Activated T-cell treated with anti-CD3 and anti-CD28 coated beads, Interleukin-2, amount 50 U/mL, for 24 hours (primary cell): ENCODE results near the gene THRSP.
"Not testable (repeated sequence)": the region's sequence is repeated elsewhere in the genome, so short reads cannot be mapped to it uniquely, and the experiment has no call there.

Source experiments
- DNase-seq: peaks from one replicate; pipeline ENCODE4 v3.0.0-alpha.2; 2020
- H3K27ac Mint-ChIP-seq: 2 replicates; pipeline ENCODE4 v1.8.0; 2020; ENCODE audit warnings: mild to moderate bottlenecking, mixed read lengths
- H3K27me3 Mint-ChIP-seq: 2 replicates; pipeline ENCODE4 v1.8.0; 2020; ENCODE audit warnings: mixed read lengths
- H3K36me3 Mint-ChIP-seq: 2 replicates; pipeline ENCODE4 v1.8.0; 2020; ENCODE audit warnings: low read depth, mixed read lengths
- H3K4me1 Mint-ChIP-seq: 2 replicates; pipeline ENCODE4 v1.8.0; 2020; ENCODE audit warnings: low read depth, mixed read lengths
- H3K4me3 Mint-ChIP-seq: 2 replicates; pipeline ENCODE4 v1.8.0; 2020; ENCODE audit warnings: mild to moderate bottlenecking, moderate library complexity, mixed read lengths
- H3K9me3 Mint-ChIP-seq: 2 replicates; pipeline ENCODE4 v1.8.0; 2020; ENCODE audit warnings: mixed read lengths

THRSP gene

DNA sequence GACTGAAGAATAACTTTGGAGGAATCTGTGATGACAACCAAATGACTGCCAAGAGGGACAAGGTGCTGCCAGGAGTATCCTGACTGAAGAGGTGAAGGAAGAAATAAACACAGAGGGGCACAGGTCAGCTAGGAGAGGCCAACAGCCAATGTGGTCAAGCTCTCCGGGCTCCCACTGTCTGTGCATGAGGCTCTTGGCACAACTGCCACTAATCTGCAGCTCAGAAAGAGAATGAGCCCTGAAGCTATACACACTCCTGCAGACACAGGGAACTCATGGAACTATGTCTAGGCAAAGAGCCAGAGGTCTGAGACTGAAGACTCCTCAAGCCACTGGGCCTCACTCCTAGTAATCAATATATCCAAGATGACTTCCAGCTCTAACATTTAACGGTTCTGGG, 7.0 kb downstream of the THRSP start:
- Mint-ChIP-seq H3K4me1 (peaks cover 9% of the 10 kb centered on the region), H3K4me3 (no peak overlapping the region), H3K27ac (no peak overlapping the region), H3K27me3 (no peaks in the 10 kb centered on the region), H3K36me3 (peaks cover 66% of the 10 kb centered on the region), H3K9me3 (no peaks in the 10 kb centered on the region)
- no peak for DNase-seq

- DNase-seq, result no peak
- Mint-ChIP-seq H3K36me3 (peaks cover 73% of the 10 kb centered on the region), H3K27ac (peak overlapping the region; percentile 38), H3K4me1 (peaks cover 19% of the 10 kb centered on the region), H3K4me3 (no peak overlapping the region), H3K27me3 (no peaks in the 10 kb centered on the region), H3K9me3 (no peaks in the 10 kb centered on the region)
Observed at GRCh38 chr11:78071717-78072116, 8.1 kb downstream of the THRSP start.

- no peak for DNase-seq
- peaks cover 74% of the 10 kb centered on the region for H3K36me3 Mint-ChIP-seq
- H3K9me3 Mint-ChIP-seq, result no peaks in the 10 kb centered on the region
- no peak overlapping the region for H3K4me3 Mint-ChIP-seq
- peak overlapping the region; percentile 42 for H3K27ac Mint-ChIP-seq
- H3K27me3 Mint-ChIP-seq, result no peaks in the 10 kb centered on the region
- H3K4me1 Mint-ChIP-seq, result peaks cover 23% of the 10 kb centered on the region
Observed at GRCh38 chr11:78072455-78072854, 8.8 kb downstream of the THRSP start.

- H3K4me1 Mint-ChIP-seq, result peaks cover 36% of the 10 kb centered on the region
- no peak overlapping the region for H3K27ac Mint-ChIP-seq
- no peak overlapping the region for H3K4me3 Mint-ChIP-seq
- no peaks in the 10 kb centered on the region for H3K27me3 Mint-ChIP-seq
- H3K36me3 Mint-ChIP-seq, result peaks cover 73% of the 10 kb centered on the region
- no peak for DNase-seq
- no peaks in the 10 kb centered on the region for H3K9me3 Mint-ChIP-seq
Observed at GRCh38 chr11:78074756-78075155, 11.1 kb downstream of the THRSP start.

DNA sequence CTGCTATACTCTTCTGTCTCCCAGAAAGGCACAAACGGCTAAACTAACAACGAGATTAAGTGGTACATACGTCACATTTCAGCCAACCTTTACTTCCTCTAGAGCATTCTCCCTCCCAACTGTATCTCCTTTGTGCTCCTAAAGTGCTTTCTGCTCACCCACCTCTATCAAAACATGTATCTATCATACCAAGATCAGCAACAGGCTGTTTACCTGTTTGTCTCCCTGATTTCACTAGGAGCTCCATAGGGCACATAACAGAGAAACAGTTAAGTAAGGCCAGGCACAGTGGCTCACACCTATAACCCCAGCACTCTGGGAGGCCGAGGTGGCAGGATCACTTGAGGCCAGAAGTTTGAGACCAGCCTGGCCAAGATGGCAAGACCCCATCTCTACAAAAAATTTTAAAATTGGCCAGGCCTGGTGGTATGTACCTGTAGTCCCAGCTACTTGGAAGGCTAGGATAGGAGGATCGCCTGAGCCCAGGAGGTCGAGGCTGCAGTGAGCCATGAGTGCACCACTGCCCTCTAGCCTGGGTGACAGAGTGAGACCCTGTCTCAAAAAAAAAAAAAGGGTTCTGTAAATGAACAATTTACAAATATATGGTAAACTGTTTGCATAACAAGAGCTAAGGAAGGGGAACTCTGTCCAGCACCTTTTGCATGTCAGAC, 13.2 kb downstream of the THRSP start:
- Mint-ChIP-seq H3K9me3 (no peaks in the 10 kb centered on the region), H3K4me3 (peak overlapping the region; percentile 1), H3K36me3 (peaks cover 54% of the 10 kb centered on the region), H3K27ac (peak overlapping the region; percentile 18), H3K27me3 (no peaks in the 10 kb centered on the region), H3K4me1 (peaks cover 53% of the 10 kb centered on the region)
- DNase-seq, result no peak

DNA sequence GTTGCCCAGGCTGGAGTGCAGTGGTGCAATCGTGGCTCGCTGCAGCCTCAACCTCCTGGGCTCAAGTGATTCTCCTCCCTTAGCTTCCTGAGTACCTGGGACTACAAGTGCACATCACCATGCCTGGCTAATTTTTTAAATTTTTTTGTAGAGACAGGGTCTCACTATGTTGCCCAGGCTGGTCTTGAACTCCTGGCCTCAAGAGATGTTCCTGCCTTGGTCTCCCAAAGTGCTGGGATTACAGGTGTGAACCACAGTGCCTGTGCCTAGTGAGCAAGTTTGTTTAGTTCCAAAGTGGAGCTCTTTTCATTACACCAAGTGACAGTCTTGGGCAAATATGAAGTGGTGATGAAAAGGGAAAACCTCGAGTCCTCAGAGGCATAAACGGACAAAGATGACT, 13.9 kb downstream of the THRSP start:
- Mint-ChIP-seq H3K4me1 (peaks cover 54% of the 10 kb centered on the region), H3K36me3 (peaks cover 50% of the 10 kb centered on the region)

GRCh38 chr11:78078218-78079167, 14.8 kb downstream of the THRSP start:
- peaks cover 54% of the 10 kb centered on the region for H3K4me1 Mint-ChIP-seq
- no peaks in the 10 kb centered on the region for H3K27me3 Mint-ChIP-seq
- H3K4me3 Mint-ChIP-seq, result peak overlapping the region; percentile 91
- no peaks in the 10 kb centered on the region for H3K9me3 Mint-ChIP-seq
- H3K36me3 Mint-ChIP-seq, result peaks cover 45% of the 10 kb centered on the region
- peak overlapping the region; percentile 91 for H3K27ac Mint-ChIP-seq
- DNase-seq, result no peak

More for the DNA sequence above, 13.9 kb downstream of the THRSP start:
- H3K9me3 Mint-ChIP-seq, H3K27me3 Mint-ChIP-seq, DNase-seq: not testable (repeated sequence)
- Mint-ChIP-seq H3K27ac (peak overlapping the region; percentile 91), H3K4me3 (peak overlapping the region; percentile 91)

DNA sequence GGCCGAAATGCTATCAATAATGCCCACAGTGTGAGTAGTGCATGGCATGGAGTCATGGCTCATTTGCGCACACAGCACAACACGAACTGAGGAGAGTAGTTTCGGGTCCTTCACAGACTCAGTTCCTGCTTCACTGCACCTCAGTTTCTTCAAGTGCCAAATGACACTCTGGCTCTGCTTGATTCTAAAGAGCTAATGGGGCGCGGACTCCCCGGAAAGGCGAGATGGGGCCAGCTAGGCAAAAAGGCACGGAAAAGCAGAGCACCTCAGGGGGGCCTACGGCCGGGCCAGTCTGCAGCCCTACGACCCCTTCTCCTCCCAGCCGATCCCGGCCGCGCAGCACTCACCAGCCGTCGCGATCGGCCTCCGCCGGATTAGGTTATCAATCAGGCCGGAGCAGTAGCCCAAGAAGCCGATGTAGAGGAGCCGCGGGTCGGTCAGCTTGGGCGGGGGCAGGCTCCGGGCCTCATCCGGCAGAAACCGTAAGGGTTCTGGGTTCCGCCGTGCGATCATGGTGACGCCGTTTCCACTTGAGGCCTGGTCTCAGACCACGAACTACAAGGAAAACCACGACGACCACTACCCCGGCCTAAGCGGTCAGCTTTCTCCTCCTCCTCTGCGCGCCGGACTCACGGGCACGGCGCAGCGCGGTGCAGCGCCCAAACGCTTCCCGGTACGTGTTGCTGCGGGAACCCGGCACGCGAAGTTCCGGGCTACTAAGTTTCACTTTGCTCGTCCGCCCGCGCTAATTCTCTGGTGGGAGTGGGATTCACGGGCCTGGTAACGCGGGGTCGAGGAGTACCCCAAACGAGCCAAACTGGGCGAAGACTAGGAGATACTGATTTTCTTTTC, 15.8 kb downstream of the THRSP start, which contains the start of gene NDUFC2:
Gene NDUFC2, minus strand, starts transcription at position 631 of the 852 bp plus-strand sequence. Its CDS starts 118 bp downstream, at position 513.
- Mint-ChIP-seq H3K9me3 (no peaks in the 10 kb centered on the region), H3K36me3 (peaks cover 40% of the 10 kb centered on the region), H3K4me1 (peaks cover 53% of the 10 kb centered on the region), H3K4me3 (peak within 1 kb of the TSS; percentile 91), H3K27me3 (no peaks in the 10 kb centered on the region), H3K27ac (peak within 1 kb of the TSS; percentile 91)
- DNase-seq, result peak; percentile 85

- Mint-ChIP-seq H3K4me3 (peak overlapping the region; percentile 91), H3K4me1 (peaks cover 48% of the 10 kb centered on the region), H3K27ac (peak overlapping the region; percentile 91), H3K36me3 (peaks cover 35% of the 10 kb centered on the region), H3K9me3 (no peaks in the 10 kb centered on the region), H3K27me3 (no peaks in the 10 kb centered on the region)
- DNase-seq, result no peak
Observed at GRCh38 chr11:78080084-78080817, 16.6 kb downstream of the THRSP start.

DNA sequence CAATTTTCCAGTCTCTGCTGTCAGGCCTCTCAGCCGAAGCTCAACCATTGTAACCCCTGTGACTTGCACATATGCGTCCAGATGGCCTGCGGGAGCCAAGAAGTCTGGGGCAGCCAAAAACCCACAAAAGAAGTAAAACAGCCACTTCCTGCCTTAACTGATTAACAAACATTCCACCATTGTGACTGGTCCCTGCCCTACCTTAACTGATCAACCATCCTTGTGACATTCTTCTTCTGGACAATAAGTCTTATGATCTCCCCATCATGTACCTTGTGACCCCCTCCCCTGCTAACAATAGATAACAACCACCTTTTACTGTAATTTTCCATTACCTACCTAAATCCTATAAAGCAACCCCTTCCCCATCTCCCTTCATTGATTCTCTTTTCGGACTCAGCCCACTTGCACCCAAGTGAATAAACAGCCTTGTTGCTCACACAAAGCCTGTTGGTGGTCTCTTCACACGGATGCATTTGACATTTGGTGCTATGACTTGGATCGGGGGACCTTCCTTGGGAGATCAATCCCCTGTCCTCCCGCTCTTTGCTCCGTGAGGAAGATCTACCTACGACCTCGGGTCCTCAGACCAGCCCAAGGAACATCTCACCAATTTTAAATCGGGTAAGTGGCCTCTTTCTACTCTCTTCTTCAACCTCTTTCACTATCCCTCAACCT, 17.3 kb downstream of the THRSP start:
- Mint-ChIP-seq H3K4me1 (peaks cover 42% of the 10 kb centered on the region), H3K27me3 (no peaks in the 10 kb centered on the region), H3K9me3 (no peaks in the 10 kb centered on the region), H3K36me3 (peaks cover 32% of the 10 kb centered on the region), H3K27ac (peak overlapping the region; percentile 54), H3K4me3 (peak overlapping the region; percentile 21)
- no peak for DNase-seq

GRCh38 chr11:78081583-78081982, 17.9 kb downstream of the THRSP start:
- peak overlapping the region; percentile 21 for H3K4me3 Mint-ChIP-seq
- H3K36me3 Mint-ChIP-seq, result peaks cover 29% of the 10 kb centered on the region
- DNase-seq, result no peak
- H3K9me3 Mint-ChIP-seq, result no peaks in the 10 kb centered on the region
- H3K27me3 Mint-ChIP-seq, result no peaks in the 10 kb centered on the region
- H3K4me1 Mint-ChIP-seq, result peaks cover 37% of the 10 kb centered on the region
- peak overlapping the region; percentile 54 for H3K27ac Mint-ChIP-seq

DNA sequence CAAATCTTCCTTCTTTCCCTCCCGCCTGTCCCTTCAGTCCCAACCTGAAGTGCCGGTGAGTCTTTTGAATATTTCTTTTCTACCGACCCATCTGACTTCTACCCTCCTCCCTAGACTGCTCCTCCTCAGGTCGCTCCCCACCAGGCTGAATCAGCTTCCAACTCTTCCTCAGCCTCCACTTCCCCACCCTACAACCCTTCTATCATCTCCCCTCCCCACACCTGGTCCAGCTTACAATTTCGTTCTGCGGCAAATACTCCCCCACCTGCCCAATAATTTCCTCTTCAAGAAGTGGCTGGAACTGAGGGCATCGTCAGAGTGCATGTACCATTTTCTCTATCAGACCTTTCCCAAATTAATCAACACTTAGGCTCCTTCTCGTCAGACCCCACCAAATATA, 18.5 kb downstream of the THRSP start:
- H3K36me3 Mint-ChIP-seq, result peaks cover 25% of the 10 kb centered on the region
- no peaks in the 10 kb centered on the region for H3K27me3 Mint-ChIP-seq
- H3K4me1 Mint-ChIP-seq, result peaks cover 33% of the 10 kb centered on the region
- no peak overlapping the region for H3K4me3 Mint-ChIP-seq
- no peaks in the 10 kb centered on the region for H3K9me3 Mint-ChIP-seq
- no peak for DNase-seq
- no peak overlapping the region for H3K27ac Mint-ChIP-seq

DNA sequence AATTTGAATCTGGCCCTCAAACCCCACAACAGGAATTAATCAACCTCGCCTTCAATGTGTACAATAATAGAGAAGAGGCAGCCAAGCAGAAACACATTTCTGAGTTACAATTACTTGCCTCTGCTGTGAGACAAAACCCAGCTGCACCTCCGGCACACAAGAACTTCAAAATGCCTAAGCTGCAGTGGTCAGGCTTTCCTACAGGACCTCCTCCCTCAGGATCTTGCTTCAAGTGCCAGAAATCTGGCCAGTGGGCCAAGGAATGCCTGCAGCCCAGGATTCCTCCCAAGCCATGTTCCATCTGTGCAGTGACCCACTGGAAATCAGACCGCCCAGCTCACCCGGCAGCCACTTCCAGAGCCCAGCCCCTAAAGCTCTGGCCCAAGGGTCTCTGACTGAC, 19.4 kb downstream of the THRSP start:
- no peak for DNase-seq
- Mint-ChIP-seq H3K9me3 (no peaks in the 10 kb centered on the region), H3K27me3 (no peaks in the 10 kb centered on the region), H3K4me1 (peaks cover 26% of the 10 kb centered on the region), H3K27ac (no peak overlapping the region), H3K4me3 (no peak overlapping the region), H3K36me3 (peaks cover 19% of the 10 kb centered on the region)
